ENCODE data around the gene TVP23A.
"Not testable (repeated sequence)": the region's sequence is repeated elsewhere in the genome, so short reads cannot be mapped to it uniquely, and the experiment has no call there.

TVP23A gene

GRCh38 chr16:10744370-10745030 is 74.1 kb downstream of the TVP23A start:
- no peak for DNase-seq

- peak; percentile 100 for DNase-seq
Observed at GRCh38 chr16:10743610-10744369, 74.8 kb downstream of the TVP23A start, which contains the start of gene NUBP1. TSS of gene NUBP1 (plus strand) at chr16:10743842. CDS start at chr16:10743864, 22 bp downstream.

- no peak for DNase-seq
Observed at GRCh38 chr16:10743227-10743609, 75.4 kb downstream of the TVP23A start.

GRCh38 chr16:10741844-10742243 is 76.8 kb downstream of the TVP23A start:
- DNase-seq, result peak; percentile 20

GRCh38 chr16:10741249-10741648 is 77.3 kb downstream of the TVP23A start:
- DNase-seq, result not testable (repeated sequence)

- peak; percentile 47 for DNase-seq
Observed at GRCh38 chr16:10740845-10741208, 77.8 kb downstream of the TVP23A start.

GRCh38 chr16:10740000-10740844 is 78.4 kb downstream of the TVP23A start:
- DNase-seq, result peak; percentile 38

- DNase-seq, result peak; percentile 86
Observed at GRCh38 chr16:10738231-10739077, 80.1 kb downstream of the TVP23A start.

- DNase-seq, result peak; percentile 72
Observed at GRCh38 chr16:10737068-10737625, 81.4 kb downstream of the TVP23A start.

- DNase-seq, result peak; percentile 43
Observed at GRCh38 chr16:10731790-10732189, 86.8 kb downstream of the TVP23A start.

- DNase-seq, result peak; percentile 46
Observed at GRCh38 chr16:10729104-10730048, 89.2 kb downstream of the TVP23A start.

- no peak for DNase-seq
Observed at GRCh38 chr16:10728003-10728887, 90.3 kb downstream of the TVP23A start.

All from islet precursor cell (in vitro differentiated cells).